K562 treated with DMSO at 1 percent for 24 hours (cell line): ENCODE results near the gene ZNF384. TPM values are rescaled to one million over a fixed set of nuclear protein-coding genes. Genes with fewer than 3 reads are reported as not detected.

ENCODE experiments used
- total RNA-seq: library from RNA; unstranded; fragments of 300-600 nt; gene quantifications from 2 replicates; pipeline ENCODE4 v1.2.3, GENCODE V29; 2022; ENCODE audit warnings: low read depth; ENCODE audit not compliant: insufficient read depth

ZNF384 gene
- 31.4 and 35.4 TPM in 2 replicates for total RNA-seq

GRCh38 chr12:6688999-6689882, at the start of gene ZNF384:
Gene ZNF384, minus strand, starts transcription at chr12:6689375. Its CDS starts 9,855 bp downstream, at chr12:6679520.

GRCh38 chr12:6723607-6724408, 34.6 kb upstream of the ZNF384 start, which contains the start of gene COPS7A:
Gene COPS7A, plus strand, starts transcription at chr12:6724046. Its CDS starts 611 bp downstream, at chr12:6724657.

GRCh38 chr12:6700646-6701051, 11.5 kb upstream of the ZNF384 start, which contains the start of gene PIANP:
Gene PIANP, minus strand, starts transcription at chr12:6700815. Its CDS starts 2,754 bp downstream, at chr12:6698061.

GRCh38 chr12:6662906-6663742, 26.1 kb downstream of the ZNF384 start, which contains the start of gene ING4:
Gene ING4, minus strand, starts transcription at chr12:6663119. Its CDS starts 18 bp downstream, at chr12:6663101.

GRCh38 chr12:6647083-6647604, 42.0 kb downstream of the ZNF384 start, which contains the start of gene ACRBP:
Gene ACRBP, minus strand, starts transcription at chr12:6647432. Its CDS starts 66 bp downstream, at chr12:6647366.

GRCh38 chr12:6635856-6636531, 53.2 kb downstream of the ZNF384 start, which contains the start of gene LPAR5:
Gene LPAR5, minus strand, starts transcription at chr12:6635959. Its CDS starts 14,711 bp downstream, at chr12:6621248.

Other genes with a start within 250 kb of the ZNF384 start
- not detected in 2 replicates for gene CD27, start 244.4 kb downstream of the ZNF384 start, total RNA-seq
- gene TAPBPL, start 237.3 kb downstream of the ZNF384 start, total RNA-seq = 7.2 and 8.9 TPM in 2 replicates
- gene VAMP1, start 218.7 kb downstream of the ZNF384 start, total RNA-seq = 7.0 and 7.9 TPM in 2 replicates
- gene MRPL51, start 196.1 kb downstream of the ZNF384 start, total RNA-seq = 98.8 and 112 TPM in 2 replicates
- gene NCAPD2, start 195.3 kb downstream of the ZNF384 start, total RNA-seq = 80.5 and 88.8 TPM in 2 replicates
- 2,559 and 2,719 TPM in 2 replicates for gene GAPDH, start 154.9 kb downstream of the ZNF384 start, total RNA-seq
- 0.38 TPM in 1 of 2 replicates, not detected in the other for gene IFFO1, start 133.3 kb downstream of the ZNF384 start, total RNA-seq
- gene NOP2, start 121.1 kb downstream of the ZNF384 start, total RNA-seq = 23.7 and 26.5 TPM in 2 replicates
- gene CHD4, start 82.0 kb downstream of the ZNF384 start, total RNA-seq = 272 and 284 TPM in 2 replicates
- 10.7 and 10.8 TPM in 2 replicates for gene LPAR5, start 53.4 kb downstream of the ZNF384 start, total RNA-seq
- 0.88 and 4.2 TPM in 2 replicates for gene ACRBP, start 41.9 kb downstream of the ZNF384 start, total RNA-seq
- gene ING4, start 26.3 kb downstream of the ZNF384 start, total RNA-seq = 29.9 and 30.0 TPM in 2 replicates
- gene PIANP, start 11.4 kb upstream of the ZNF384 start, total RNA-seq = 0.10 TPM in 1 of 2 replicates, not detected in the other
- 35.9 and 39.5 TPM in 2 replicates for gene COPS7A, start 34.7 kb upstream of the ZNF384 start, total RNA-seq
- gene MLF2, start 63.8 kb upstream of the ZNF384 start, total RNA-seq = 177 and 185 TPM in 2 replicates
- 448 and 520 TPM in 2 replicates for gene PTMS, start 77.0 kb upstream of the ZNF384 start, total RNA-seq
- gene LAG3, start 83.1 kb upstream of the ZNF384 start, total RNA-seq = 0.81 and 1.1 TPM in 2 replicates
- gene CD4, start 100.2 kb upstream of the ZNF384 start, total RNA-seq = 0.10 TPM in 1 of 2 replicates, not detected in the other
- 3.4 and 5.0 TPM in 2 replicates for gene GPR162, start 132.4 kb upstream of the ZNF384 start, total RNA-seq
- gene P3H3, start 139.0 kb upstream of the ZNF384 start, total RNA-seq = 16.1 and 17.8 TPM in 2 replicates
- gene GNB3, start 151.6 kb upstream of the ZNF384 start, total RNA-seq = 1.3 and 1.7 TPM in 2 replicates
- 26.4 and 26.9 TPM in 2 replicates for gene CDCA3, start 161.9 kb upstream of the ZNF384 start, total RNA-seq
- gene USP5, start 162.8 kb upstream of the ZNF384 start, total RNA-seq = 73.2 and 74.7 TPM in 2 replicates
- 522 and 527 TPM in 2 replicates for gene TPI1, start 178.2 kb upstream of the ZNF384 start, total RNA-seq
- 8.9 and 12.1 TPM in 2 replicates for gene SPSB2, start 183.9 kb upstream of the ZNF384 start, total RNA-seq
- 7.1 and 9.8 TPM in 2 replicates for gene LRRC23, start 215.4 kb upstream of the ZNF384 start, total RNA-seq
- gene ENO2, start 225.2 kb upstream of the ZNF384 start, total RNA-seq = 36.4 and 37.6 TPM in 2 replicates
- 46.0 and 52.1 TPM in 2 replicates for gene ATN1, start 238.6 kb upstream of the ZNF384 start, total RNA-seq